CD14-positive monocyte (primary cell): ENCODE measurements around the gene C3orf20. TPM values are rescaled to one million over a fixed set of nuclear protein-coding genes. Genes with fewer than 3 reads are reported as not detected.

ENCODE experiments used
- DNase-seq, 3 donors: peaks; one replicate each; pipeline ENCODE4 v3.0.0-alpha.2; 2011 to 2022
- H2AFZ ChIP-seq: 2 replicates; pipeline ENCODE4 v1.6.0; 2012; ENCODE audit warnings: mild to moderate bottlenecking, low read depth, low read length, inconsistent platforms; ENCODE audit not compliant: insufficient read depth, poor library complexity, severe bottlenecking
- H3K27ac ChIP-seq, 2 donors: 1 replicate in 1 of 2; 2 replicates in 1 of 2; pipeline ENCODE4 v1.5.1; 2012 to 2013; ENCODE audit warnings: low read length in 2 of 2, control low read depth in 1 of 2, inconsistent platforms in 1 of 2, low read depth in 1 of 2, mild to moderate bottlenecking in 1 of 2
- H3K27me3 ChIP-seq, 2 donors: one replicate each; pipeline versions ENCODE4 v1.6.0 to v1.6.1; 2011 to 2013; ENCODE audit warnings: low read length in 2 of 2; ENCODE audit not compliant: control insufficient read depth in 2 of 2, insufficient read depth in 2 of 2
- H3K36me3 ChIP-seq, 2 donors: replicated peaks in 1 of 2; 1 replicate in 1 of 2; 2 replicates in 1 of 2; pipeline versions ENCODE4 v1.5.1 to v1.6.1; 2012 to 2013; ENCODE audit warnings: low read length in 2 of 2, control low read depth in 1 of 2, inconsistent platforms in 1 of 2, mild to moderate bottlenecking in 1 of 2; ENCODE audit not compliant: insufficient read depth in 2 of 2, control insufficient read depth in 1 of 2
- H3K4me1 ChIP-seq, 2 donors: 1 replicate in 1 of 2; 2 replicates in 1 of 2; pipeline versions ENCODE4 v1.5.1 to v1.6.1; 2012 to 2013; ENCODE audit warnings: low read length in 2 of 2, control low read depth in 1 of 2, inconsistent platforms in 1 of 2, mild to moderate bottlenecking in 1 of 2, moderate library complexity in 1 of 2; ENCODE audit not compliant: insufficient read depth in 2 of 2, control insufficient read depth in 1 of 2
- H3K4me2 ChIP-seq: replicated peaks from 2 replicates; pipeline ENCODE3; 2012; ENCODE audit warnings: low read length, moderate library complexity, mild to moderate bottlenecking; ENCODE audit not compliant: poor library complexity, severe bottlenecking; ENCODE audit errors: extremely low read depth
- H3K4me3 ChIP-seq, 3 experiments: fragments of 200-600 bp in 1 of 3; sonication (generic) in 1 of 3; replicated peaks in 1 of 3; 1 replicate in 2 of 3; 2 replicates in 1 of 3; pipeline ENCODE4 v1.5.1; 2011 to 2013; ENCODE audit warnings: low read length in 3 of 3, mild to moderate bottlenecking in 3 of 3, control low read depth in 2 of 3, low read depth in 2 of 3, inconsistent platforms in 1 of 3, moderate library complexity in 1 of 3
- H3K79me2 ChIP-seq: 2 replicates; pipeline ENCODE4 v1.6.0; 2012; ENCODE audit warnings: mild to moderate bottlenecking, control low read depth, inconsistent platforms, low read length, moderate library complexity; ENCODE audit not compliant: insufficient read depth
- H3K9ac ChIP-seq: 2 replicates; pipeline ENCODE4 v1.6.0; 2017; ENCODE audit warnings: low read length, mild to moderate bottlenecking; ENCODE audit not compliant: insufficient read depth, poor library complexity, severe bottlenecking
- H3K9me3 ChIP-seq, 2 donors: replicated peaks in 1 of 2; 1 replicate in 1 of 2; 2 replicates in 1 of 2; pipeline versions ENCODE4 v1.5.1 to v1.6.1; 2012 to 2013; ENCODE audit warnings: low read length in 2 of 2, control low read depth in 1 of 2; ENCODE audit not compliant: control insufficient read depth in 1 of 2, insufficient read depth in 1 of 2
- H4K20me1 ChIP-seq: 2 replicates; pipeline ENCODE4 v1.6.0; 2012; ENCODE audit warnings: mild to moderate bottlenecking, low read length, control low read depth, moderate library complexity; ENCODE audit not compliant: insufficient read depth
- H3K27ac Mint-ChIP-seq, 7 donors: one replicate each; pipeline ENCODE4 v1.8.0; 2020; ENCODE audit warnings: mild to moderate bottlenecking in 7 of 7, mixed read lengths in 7 of 7, moderate library complexity in 6 of 7, inconsistent platforms in 2 of 7
- H3K27me3 Mint-ChIP-seq, 3 donors: one replicate each; pipeline ENCODE4 v1.8.0; 2021 to 2022; ENCODE audit warnings: low read depth in 3 of 3, mild to moderate bottlenecking in 3 of 3, mixed read lengths in 3 of 3, moderate library complexity in 3 of 3, inconsistent platforms in 1 of 3
- H3K36me3 Mint-ChIP-seq, 2 donors: one replicate each; pipeline ENCODE4 v1.8.0; 2020; ENCODE audit warnings: mixed read lengths in 2 of 2, inconsistent platforms in 1 of 2, mild to moderate bottlenecking in 1 of 2
- H3K4me1 Mint-ChIP-seq: one replicate; pipeline ENCODE4 v1.8.0; 2020; ENCODE audit warnings: mild to moderate bottlenecking, mixed read lengths
- H3K4me3 Mint-ChIP-seq, 2 donors: one replicate each; pipeline ENCODE4 v1.8.0; 2020; ENCODE audit warnings: mild to moderate bottlenecking in 2 of 2, mixed read lengths in 2 of 2, moderate library complexity in 1 of 2
- H3K9me3 Mint-ChIP-seq, 7 donors: one replicate each; pipeline ENCODE4 v1.8.0; 2020 to 2022; ENCODE audit warnings: mixed read lengths in 7 of 7, mild to moderate bottlenecking in 6 of 7, moderate library complexity in 6 of 7, inconsistent platforms in 2 of 7
- CTCF ChIP-seq: fragments of 200-600 bp; IDR thresholded peaks from one replicate; pipeline ENCODE4 v1.8.0; 2022; ENCODE audit warnings: antibody characterized with exemption, mild to moderate bottlenecking
- WGBS: methylation state at CpG from one replicate; pipeline ENCODE4 v1.1.5; 2013; ENCODE audit warnings: missing lambda C conversion rate; ENCODE audit not compliant: insufficient coverage; 5-methylcytosine and 5-hydroxymethylcytosine counted together
- intact Hi-C, 2 donors: fragments of 100-400 bp; cut with micrococcal nuclease; formaldehyde crosslinking; loops; one replicate each; pipeline versions ENCODE4 v1.15.0 to v1.15.1; 2023
- polyA plus RNA-seq, 3 donors: library from polyadenylated mRNA; depleted of rRNA in 1 of 3; unstranded in 2 of 3; stranded (reverse) in 1 of 3; fragments of 300-500 nt in 2 of 3; fragments of >200 nt in 1 of 3; fragmentation: Illumina TruSeq in 2 of 3; gene quantifications; 1 replicate in 2 of 3; 2 replicates in 1 of 3; pipeline ENCODE4 v1.2.3, GENCODE V29; 2012 to 2021

C3orf20 gene
- polyA plus RNA-seq, 3 donors: 0.11 TPM; not detected in 2

GRCh38 chr3:14703791-14704190 lies 28.9 kb downstream of the C3orf20 start:
- Histone ChIP-seq H3K36me3 (no peaks in the 10 kb centered on the region), H3K4me3 (no peak overlapping the region), H3K4me1 (no peaks in the 10 kb centered on the region), H3K9ac (no peak overlapping the region), H3K27ac (no peak overlapping the region), H3K79me2 (no peaks in the 10 kb centered on the region), H3K4me2 (no peak overlapping the region), H3K9me3 (no peaks in the 10 kb centered on the region), H4K20me1 (no peaks in the 10 kb centered on the region), H3K27me3 (no peaks in the 10 kb centered on the region), H2AFZ (no peak overlapping the region)
- Mint-ChIP-seq H3K36me3 (no peaks in the 10 kb centered on the region), H3K9me3 (peaks cover 0 to 2% (median 0%) of the 10 kb centered on the region in 7 donors), H3K4me3 (no peak overlapping the region), H3K27me3 (peaks cover 2 to 4% (median 2%) of the 10 kb centered on the region in 3 donors), H3K27ac (no peak overlapping the region), H3K4me1 (no peaks in the 10 kb centered on the region)
- no peak for TF ChIP-seq CTCF
- no peak for DNase-seq
- intact Hi-C loops: no loop called here
- 100% methylated on average over 2 of the region's 3 CpGs for WGBS

GRCh38 chr3:14706096-14706495 lies 31.2 kb downstream of the C3orf20 start:
- Mint-ChIP-seq H3K27ac (no peak overlapping the region), H3K9me3 (peaks cover 0 to 3% (median 0%) of the 10 kb centered on the region in 7 donors), H3K27me3 (peaks cover 3 to 5% (median 4%) of the 10 kb centered on the region in 3 donors), H3K4me3 (no peak overlapping the region), H3K36me3 (no peaks in the 10 kb centered on the region), H3K4me1 (no peaks in the 10 kb centered on the region)
- no peaks in the 10 kb centered on the region for H3K27me3 ChIP-seq
- no peaks in the 10 kb centered on the region for H3K4me1 ChIP-seq
- no peak for DNase-seq
- no peaks in the 10 kb centered on the region for H3K79me2 ChIP-seq
- intact Hi-C loops: no loop called here
- no peak overlapping the region for H3K4me2 ChIP-seq
- no peak overlapping the region for H3K4me3 ChIP-seq
- H3K27ac ChIP-seq: no peak overlapping the region
- H3K36me3 ChIP-seq: no peaks in the 10 kb centered on the region
- TF ChIP-seq CTCF: no peak
- WGBS: 92% methylated on average over 5 of the region's 5 CpGs
- no peak overlapping the region for H2AFZ ChIP-seq
- H4K20me1 ChIP-seq: no peaks in the 10 kb centered on the region
- no peak overlapping the region for H3K9ac ChIP-seq
- H3K9me3 ChIP-seq: no peaks in the 10 kb centered on the region
